GM12878 (cell line): ENCODE data around the gene ATP5F1B. TPM values are rescaled to one million over a fixed set of nuclear protein-coding genes. Genes with fewer than 3 reads are reported as not detected.

Source experiments
- ATAC-seq: fragments of 200-7000 bp; cut with Tn5 transposase; 3 replicates; pipeline ENCODE4 v1.9.1; 2020; ENCODE audit warnings: mild to moderate bottlenecking, moderate library complexity
- BruUV-seq: library from RNA; stranded (reverse); fragments of 400-500 nt; replicated peaks from 2 replicates; lab custom pipeline; 2021; lab: Mats Ljungman, UMichigan
- CTCF ChIA-PET: fragments of 300-600 bp; sonication (Branson Sonifier 250); formaldehyde crosslinking; extraction: SDS; loops from one replicate; lab custom pipeline; 2021; ENCODE audit warnings: inconsistent platforms; lab: Yijun Ruan, JAX
- POLR2A ChIA-PET: fragments of 350-600 bp; formaldehyde crosslinking; extraction: SDS; loops from one replicate; lab custom pipeline; 2021; ENCODE audit warnings: inconsistent platforms; lab: Charles Lee
- RAD21 ChIA-PET: fragments of 300-600 bp; sonication (Branson Sonifier 250); formaldehyde crosslinking; loops from one replicate; lab custom pipeline; 2023; ENCODE audit warnings: antibody characterized with exemption; ENCODE audit not compliant: unreplicated experiment; lab: Charles Lee
- SMC1A ChIA-PET: fragments of 300-600 bp; sonication (Branson Sonifier 250); formaldehyde crosslinking; loops from one replicate; lab custom pipeline; 2023; ENCODE audit not compliant: unreplicated experiment, uncharacterized antibody; lab: Charles Lee
- DNase-seq: peaks from one replicate; pipeline ENCODE4 v3.0.0-alpha.2; 2011; ENCODE audit warnings: low read depth, low spot score
- FAIRE-seq: peaks from 3 replicates; lab custom pipeline; 2011; peaks lifted over from hg19 to GRCh38; lab: Jason Lieb, UNC
- H2AFZ ChIP-seq: 2 replicates; pipeline ENCODE4 v1.6.0; 2011; ENCODE audit warnings: low read depth, low read length, control low read depth; ENCODE audit not compliant: control insufficient read depth
- H3K27ac ChIP-seq: 2 replicates; pipeline ENCODE4 v1.5.1; 2011; ENCODE audit warnings: control low read depth; ENCODE audit not compliant: control insufficient read depth, insufficient read depth
- H3K27me3 ChIP-seq, 2 experiments: replicated peaks in 1 of 2; 2 replicates each; pipeline versions ENCODE4 v1.6.0 to v1.6.1; 2011; ENCODE audit warnings: low read length in 1 of 2; ENCODE audit not compliant: control insufficient read depth in 2 of 2, insufficient read depth in 2 of 2
- H3K36me3 ChIP-seq, 2 experiments: 2 replicates each; pipeline ENCODE4 v1.5.1; 2011; ENCODE audit warnings: low read length in 1 of 2; ENCODE audit not compliant: control insufficient read depth in 2 of 2, insufficient read depth in 2 of 2
- H3K4me1 ChIP-seq: 2 replicates; pipeline ENCODE4 v1.6.1; 2011; ENCODE audit warnings: mild to moderate bottlenecking, low read length, moderate library complexity, mixed read lengths; ENCODE audit not compliant: control insufficient read depth, insufficient read depth
- H3K4me2 ChIP-seq: 2 replicates; pipeline ENCODE4 v1.6.0; 2011; ENCODE audit warnings: control low read depth; ENCODE audit not compliant: control insufficient read depth, insufficient read depth
- H3K4me3 ChIP-seq: fragments of 200-600 bp; sonication (generic); 2 replicates; pipeline ENCODE4 v1.5.1; 2016
- H3K79me2 ChIP-seq: 2 replicates; pipeline ENCODE4 v1.6.0; 2011; ENCODE audit warnings: low read length; ENCODE audit not compliant: control insufficient read depth, insufficient read depth
- H3K9ac ChIP-seq: 2 replicates; pipeline ENCODE4 v1.8.0; 2011; ENCODE audit warnings: low read length, control low read depth, mixed read lengths; ENCODE audit not compliant: control insufficient read depth, insufficient read depth
- H3K9me3 ChIP-seq: replicated peaks from 3 replicates; pipeline ENCODE4 v1.5.1; 2011; ENCODE audit warnings: mild to moderate bottlenecking, low read length; ENCODE audit not compliant: control insufficient read depth, insufficient read depth
- H4K20me1 ChIP-seq: 2 replicates; pipeline ENCODE4 v1.6.0; 2011; ENCODE audit not compliant: control insufficient read depth, insufficient read depth
- EGR1 ChIP-seq, 2 experiments: IDR thresholded peaks; 1 replicate in 1 of 2; 2 replicates in 1 of 2; pipeline ENCODE4 v1.6.1; 2011 to 2012; ENCODE audit warnings: low read depth in 2 of 2, low read length in 2 of 2, borderline replicate concordance in 1 of 2, mild to moderate bottlenecking in 1 of 2, moderate library complexity in 1 of 2
- HSF1 ChIP-seq: fragments of 150-350 bp; IDR thresholded peaks from 2 replicates; pipeline ENCODE4 v1.6.1; 2014; ENCODE audit warnings: mild to moderate bottlenecking, low read depth, low read length
- IKZF1 ChIP-seq: fragments of 450-650 bp; conservative IDR thresholded peaks from 2 replicates; pipeline ENCODE4 v1.6.1; 2017; ENCODE audit warnings: antibody characterized with exemption, mild to moderate bottlenecking
- IKZF2 ChIP-seq, 2 experiments: fragments of 450-650 bp; IDR thresholded peaks; 2 replicates each; pipeline ENCODE4 v1.6.1; 2017; ENCODE audit warnings: mild to moderate bottlenecking in 2 of 2, moderate library complexity in 2 of 2
- IRF5 ChIP-seq: fragments of 450-650 bp; IDR thresholded peaks from 2 replicates; pipeline ENCODE4 v1.6.1; 2017; ENCODE audit warnings: borderline replicate concordance
- MEF2A ChIP-seq: IDR thresholded peaks from 2 replicates; pipeline ENCODE4 v1.6.1; 2011; ENCODE audit warnings: low read depth, mild to moderate bottlenecking, low read length, moderate library complexity; ENCODE audit not compliant: insufficient read depth
- MTA2 ChIP-seq: fragments of 450-650 bp; IDR thresholded peaks from 2 replicates; pipeline ENCODE4 v1.6.1; 2016; ENCODE audit warnings: low read depth, mild to moderate bottlenecking, moderate library complexity
- RELB ChIP-seq: fragments of 450-650 bp; IDR thresholded peaks from 2 replicates; pipeline ENCODE4 v1.6.1; 2017; ENCODE audit warnings: low read depth, mild to moderate bottlenecking, moderate library complexity
- SIX5 ChIP-seq: IDR thresholded peaks from 2 replicates; pipeline ENCODE4 v1.6.1; 2011; ENCODE audit warnings: mild to moderate bottlenecking, low read depth, low read length, moderate library complexity; ENCODE audit not compliant: severe bottlenecking
- SKIL ChIP-seq: fragments of 450-650 bp; IDR thresholded peaks from 2 replicates; pipeline ENCODE4 v1.6.1; 2017; ENCODE audit warnings: mild to moderate bottlenecking, low read depth, inconsistent platforms; ENCODE audit not compliant: poor library complexity, severe bottlenecking
- ZNF384 ChIP-seq: IDR thresholded peaks from 2 replicates; pipeline ENCODE4 v1.6.1; 2012; ENCODE audit warnings: low read depth, mild to moderate bottlenecking, low read length, improper control_type of control experiment, borderline replicate concordance
- WGBS: methylation state at CpG from one replicate; pipeline ENCODE4 v1.1.6; 2016; ENCODE audit warnings: low lambda C conversion rate; ENCODE audit not compliant: insufficient replicate concordance, insufficient coverage; ENCODE audit errors: missing lambda C conversion rate; 5-methylcytosine and 5-hydroxymethylcytosine counted together
- in situ Hi-C: fragments of 300-500 bp; cut with MboI; formaldehyde crosslinking; loops from 9 replicates; pipeline ENCODE4 v1.14.3; 2018; ENCODE audit warnings: mixed read lengths
- intact Hi-C: fragments of 100-400 bp; cut with micrococcal nuclease; formaldehyde crosslinking; loops from one replicate; pipeline ENCODE4 v1.14.2; 2022; ENCODE audit not compliant: unreplicated experiment
- polyA plus RNA-seq, 11 experiments: library from polyadenylated mRNA; depleted of rRNA in 4 of 11; unstranded in 6 of 11; stranded (reverse) in 5 of 11; fragments of >200 nt; fragmentation: Nextera tagmentation in 4 of 11; fragmentation: Illumina TruSeq in 1 of 11; extraction: Ambion mirVana in 4 of 11; extraction: Trizol in 1 of 11; gene quantifications; 1 replicate in 1 of 11; 2 replicates in 10 of 11; pipeline versions ENCODE4 v1.2.1 to v1.2.3, GENCODE V29; 2011 to 2016; ENCODE audit warnings: inconsistent platforms in 2 of 11, missing spikeins in 2 of 11, low read depth in 1 of 11
- total RNA-seq, 4 experiments: library from RNA; depleted of rRNA in 3 of 4; stranded (reverse); fragments of >200 nt in 3 of 4; fragmentation: Illumina TruSeq in 1 of 4; extraction: Trizol in 1 of 4; gene quantifications; 2 replicates each; pipeline versions ENCODE4 v1.2.1 to v1.2.3, GENCODE V29; 2013 to 2021

The ATP5F1B gene
- total and polyA plus RNA-seq, 10 of the 15 experiments (the other 5 are each of a cell fraction or from before 2014, with no cell fraction given), result 671 to 1,908 (median 1,031) TPM

- peaks cover 47% of the 10 kb centered on the region for H3K4me1 ChIP-seq
- H3K9ac ChIP-seq, result peak overlapping the region; percentile 98
- whole genome bisulfite sequencing, result 0% methylated on average over 24 of the region's 46 CpGs
- SMC1A ChIA-PET, result interaction anchor here (0.6 to 2.1 kb wide), 14 partner anchors 9 to 116 kb away, joined by 3 to 12 read pairs (median 5); partner anchors contain the start of genes ATP5F1B and RBMS2
- CTCF ChIA-PET, result interaction anchor here (0.5 to 1.7 kb wide), 14 partner anchors 13 to 142 kb away, joined by 3 to 16 read pairs (median 4); partner anchors contain the start of genes GLS2 and RBMS2
- peaks cover 0 to 7% of the 10 kb centered on the region in 2 experiments; a peak in 2 of 4 replicates for H3K36me3 ChIP-seq
- peak overlapping the region; percentile 90 for H3K27ac ChIP-seq
- no peak for DNase-seq
- H3K9me3 ChIP-seq, result no peaks in the 10 kb centered on the region
- peak overlapping the region; percentile 50 for H2AFZ ChIP-seq
- H3K4me2 ChIP-seq, result peak overlapping the region; percentile 81; the same call in 1 of the 2 replicates
- FAIRE-seq, result no peak
- no peaks in the 10 kb centered on the region for H3K27me3 ChIP-seq
- in situ Hi-C loops (loop anchor here (10.0 kb wide), 1 partner anchor 455 kb away; the partner anchor contains the start of gene NAB2), intact Hi-C loops (loop anchor here (2.0 kb wide), 1 partner anchor 55 kb away; no protein-coding TSS in a partner anchor)
- peak overlapping the region; percentile 100 for H3K4me3 ChIP-seq
- POLR2A ChIA-PET, result interaction anchor here (0.5 to 3.0 kb wide), 14 partner anchors 14 to 604 kb away, joined by 3 to 29 read pairs (median 4); partner anchors contain the start of genes PTGES3, RBMS2 and STAT6
- ATAC-seq, result peak; percentile 25
- peaks cover 89% of the 10 kb centered on the region for H3K79me2 ChIP-seq
- no TSS peak for BruUV-seq
- H4K20me1 ChIP-seq, result no peaks in the 10 kb centered on the region
- RAD21 ChIA-PET, result interaction anchor here (0.6 to 10.0 kb wide), 11 partner anchors 10 to 314 kb away, joined by 3 to 176 read pairs (median 5); partner anchors contain the start of genes ATP5F1B, CNPY2, PTGES3 and STAT2
- TF ChIP-seq IRF5 (no peak), RELB (0 out of 2 replicates have a peak, but pooled peaks have one; percentile 22), EGR1 (IDR thresholded peaks at IDR 0.05; ENCODE audit: borderline replicate concordance in 1 of 2, low read depth in 2 of 2, low read length in 2 of 2) (peak in 1 of 2 experiments; percentile 47; a peak in 1 of 3 replicates), MEF2A (no peak), HSF1 (no peak), ZNF384 (no peak), SKIL (no peak), MTA2 (0 out of 2 replicates have a peak, but pooled peaks have one; percentile 8), IKZF1 (peak; percentile 66; the same call in 1 of the 2 replicates), IKZF2 (IDR thresholded peaks at IDR 0.05) (no peak; a peak in 1 of 4 replicates), SIX5 (no peak)
These were observed 16.2 kb downstream of the ATP5F1B start for GRCh38 chr12:56629459-56630179.
